ENCODE data around the gene PALLD.

PALLD gene

GRCh38 chr4:168524006-168524405, 27.2 kb downstream of the PALLD start:
- ChIA-PET CTCF (no interaction called here), POLR2A (no interaction called here)
- Histone ChIP-seq H3K4me1 (ENCODE audit: control insufficient read depth, insufficient read depth, low read length) (peaks cover 7% of the 10 kb centered on the region), H3K4me3 (ENCODE audit: low read depth, low read length) (no peak overlapping the region), H3K27ac (ENCODE audit: extremely low read depth, low read depth, low read length) (no peak overlapping the region), H3K36me3 (ENCODE audit: control insufficient read depth in 2 of 2, insufficient read depth in 1 of 2, low read length in 2 of 2) (no peaks in the 10 kb centered on the region), H3K9me3 (ENCODE audit: control insufficient read depth, insufficient read depth, low read depth, low read length) (no peaks in the 10 kb centered on the region)
- TF ChIP-seq ZNF623 (tag by site-specific recombination; IDR thresholded peaks at IDR 0.05) (no peak), ZFHX2 (tag by site-specific recombination; conservative IDR thresholded peaks at IDR 0.05) (no peak), ZIC2 (tag by site-specific recombination; IDR thresholded peaks at IDR 0.05) (no peak), ZNF560 (tag by site-specific recombination; IDR thresholded peaks at IDR 0.05; ENCODE audit: borderline replicate concordance) (no peak), ZNF488 (tag by site-specific recombination; IDR thresholded peaks at IDR 0.05) (no peak), ZNF266 (tag by site-specific recombination; IDR thresholded peaks at IDR 0.05; ENCODE audit: low read depth) (no peak), ZNF518A (tag by site-specific recombination; conservative IDR thresholded peaks at IDR 0.05; ENCODE audit: low read depth) (no peak)

GRCh38 chr4:168524897-168525296, 28.0 kb downstream of the PALLD start:
- CTCF ChIA-PET: interaction anchor here (0.8 kb wide), 1 partner anchor 10 kb away, joined by 3 read pairs; no protein-coding TSS in a partner anchor
- H3K4me3 ChIP-seq (ENCODE audit: low read depth, low read length): no peak overlapping the region
- H3K4me1 ChIP-seq (ENCODE audit: control insufficient read depth, insufficient read depth, low read length): peaks cover 7% of the 10 kb centered on the region
- TF ChIP-seq SP2 (tag by site-specific recombination; IDR thresholded peaks at IDR 0.05) (no peak), ZNF621 (tag by site-specific recombination; IDR thresholded peaks at IDR 0.05) (no peak), ZBTB21 (tag by site-specific recombination; IDR thresholded peaks at IDR 0.05) (no peak), ZNF202 (tag by site-specific recombination; IDR thresholded peaks at IDR 0.05; ENCODE audit: borderline replicate concordance) (no peak), SCRT1 (tag by site-specific recombination; IDR thresholded peaks at IDR 0.05; ENCODE audit: borderline replicate concordance) (no peak), ZNF211 (tag by site-specific recombination; IDR thresholded peaks at IDR 0.05; ENCODE audit: low read depth) (no peak), ZNF521 (tag by site-specific recombination; IDR thresholded peaks at IDR 0.05) (no peak), ZBTB49 (tag by site-specific recombination; IDR thresholded peaks at IDR 0.05; ENCODE audit: low read depth) (no peak), ZBTB6 (tag by site-specific recombination; IDR thresholded peaks at IDR 0.05) (no peak), ZNF610 (tag by site-specific recombination; IDR thresholded peaks at IDR 0.05; ENCODE audit: borderline replicate concordance) (no peak), ZNF571 (tag by site-specific recombination; IDR thresholded peaks at IDR 0.05) (no peak), ZNF148 (tag by site-specific recombination; IDR thresholded peaks at IDR 0.05; ENCODE audit: borderline replicate concordance) (no peak), ZNF701 (tag by site-specific recombination; IDR thresholded peaks at IDR 0.05) (no peak), ZFP69B (tag by site-specific recombination; IDR thresholded peaks at IDR 0.05) (no peak), ZNF394 (tag by site-specific recombination; IDR thresholded peaks at IDR 0.05; ENCODE audit: borderline replicate concordance) (no peak), ZBTB8A (tag by site-specific recombination; IDR thresholded peaks at IDR 0.05) (no peak)
- H3K27ac ChIP-seq (ENCODE audit: extremely low read depth, low read depth, low read length): no peak overlapping the region
- no peaks in the 10 kb centered on the region for H3K9me3 ChIP-seq (ENCODE audit: control insufficient read depth, insufficient read depth, low read depth, low read length)
- H3K36me3 ChIP-seq (ENCODE audit: control insufficient read depth in 2 of 2, insufficient read depth in 1 of 2, low read length in 2 of 2): no peaks in the 10 kb centered on the region
- POLR2A ChIA-PET: no interaction called here

All from HEK293 (cell line).